ENCODE results near the gene ZNF234. TPM values are rescaled to one million over a fixed set of nuclear protein-coding genes. Genes with fewer than 3 reads are reported as not detected.

Gene ZNF234
- total and polyA plus RNA-seq, 2 of the 4 experiments (the other 2 are of a cell fraction), result 4.0 to 15.8 TPM

DNA sequence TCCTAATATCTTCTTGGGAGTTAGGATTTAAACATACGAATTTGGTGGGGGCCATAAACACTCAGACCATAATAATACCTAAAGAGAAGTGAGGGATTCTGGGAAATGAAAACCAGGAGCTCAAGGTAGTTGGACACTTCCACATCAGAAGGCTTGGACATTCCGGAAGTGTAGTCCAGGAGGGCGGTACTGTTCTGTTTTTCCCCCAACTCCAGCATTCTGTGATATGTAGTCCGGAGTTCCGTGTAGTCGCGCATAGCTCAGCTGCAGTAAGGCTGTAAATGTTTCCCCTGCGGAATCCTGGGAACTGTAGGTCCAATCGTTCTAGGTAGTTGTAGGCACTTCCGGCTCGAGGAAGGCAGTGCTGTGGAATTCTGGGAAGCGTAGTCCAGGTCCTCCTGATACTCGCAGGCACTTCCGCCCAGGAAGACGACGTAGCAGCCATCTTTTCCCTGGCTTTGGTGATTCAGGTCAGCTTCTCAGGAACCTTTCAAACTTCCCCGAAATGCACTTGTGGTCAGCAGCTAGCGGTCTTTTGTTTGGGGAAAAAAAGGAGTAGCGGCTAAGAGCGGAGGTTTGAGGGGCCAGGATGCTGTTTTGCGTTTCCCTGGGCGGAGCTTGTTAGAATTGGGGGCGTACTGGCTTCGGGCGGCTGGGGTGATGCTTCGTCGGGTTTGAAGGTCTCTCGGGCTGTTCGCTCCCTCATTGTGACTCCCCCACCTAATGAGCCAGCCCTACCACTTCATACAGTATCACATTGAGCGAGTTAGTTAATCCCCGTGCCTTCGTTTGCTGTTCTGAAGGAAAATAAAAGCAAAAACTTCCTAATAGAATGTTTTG, 23.5 kb downstream of the ZNF234 start, which contains the start of gene ZNF226:
Gene ZNF226, plus strand, starts transcription at position 428 of the 840 bp plus-strand sequence. CDS start 4,981 bp downstream, outside the sequence.
- Histone ChIP-seq H2BK120ac (ENCODE audit: low read depth, low read length) (peak within 1 kb of the TSS; percentile 71), H4K5ac (ENCODE audit: low read depth, low read length) (peak within 1 kb of the TSS; percentile 86), H4K20me1 (ENCODE audit: insufficient read depth, low read length) (no peaks in the 10 kb centered on the region), H3K56ac (ENCODE audit: extremely low read depth, insufficient read depth, low read length) (peak within 1 kb of the TSS; percentile 91), H3K9ac (ENCODE audit: low read depth, low read length) (peak within 1 kb of the TSS; percentile 94), H3K27me3 (ENCODE audit: control insufficient read depth, insufficient read depth, low read length) (no peaks in the 10 kb centered on the region), H3K4me2 (ENCODE audit: low read depth, low read length) (peak within 1 kb of the TSS; percentile 78), H3K9me3 (ENCODE audit: control insufficient read depth, insufficient read depth, low read length) (0 out of 2 replicates have a peak, but pooled peaks cover 3% of the 10 kb centered on the region), H3K4ac (ENCODE audit: low read depth, low read length) (peak within 1 kb of the TSS; percentile 97), H4K91ac (ENCODE audit: insufficient read depth, low read depth, low read length) (peak within 1 kb of the TSS; percentile 85), H2AFZ (replicated peaks; ENCODE audit: low read length, poor library complexity) (peak within 1 kb of the TSS; percentile 94), H2AK9ac (replicated peaks; ENCODE audit: low read depth, low read length, poor library complexity) (peak within 1 kb of the TSS; percentile 33), H3K23ac (ENCODE audit: low read depth, low read length) (peak within 1 kb of the TSS; percentile 96), H2AK5ac (ENCODE audit: low read depth, low read length) (peak within 1 kb of the TSS; percentile 54), H3K14ac (replicated peaks; ENCODE audit: low read depth, low read length) (peak within 1 kb of the TSS; percentile 98), H3K9me1 (ENCODE audit: insufficient read depth, low read length) (no peaks in the 10 kb centered on the region), H3K4me1 (ENCODE audit: control insufficient read depth, insufficient read depth, low read length) (no peaks in the 10 kb centered on the region), H3K27ac (ENCODE audit: insufficient read depth, low read length) (peak within 1 kb of the TSS; percentile 88), H3K18ac (ENCODE audit: low read depth, low read length) (peak within 1 kb of the TSS; percentile 70), H2BK5ac (ENCODE audit: low read depth, low read length, poor library complexity, severe bottlenecking) (peak within 1 kb of the TSS; percentile 89), H3K36me3 (ENCODE audit: control insufficient read depth, insufficient read depth, low read length) (peaks cover 19% of the 10 kb centered on the region), H4K8ac (ENCODE audit: low read depth in 2 of 2, low read length in 2 of 2) (peak within 1 kb of the TSS; percentile 54 to 97), H3K79me1 (ENCODE audit: low read depth in 1 of 2, low read length in 2 of 2) (peaks cover 15 to 33% of the 10 kb centered on the region in 2 experiments), H2BK15ac (ENCODE audit: low read depth, low read length) (no peak within 1 kb of the TSS), H3K4me3 (ENCODE audit: insufficient read depth, low read depth, low read length) (peak within 1 kb of the TSS; percentile 72), H2BK20ac (ENCODE audit: low read depth, low read length) (no peak within 1 kb of the TSS)
- BruUV-seq (replicated peaks), result no TSS peak
- peak; percentile 97 for ATAC-seq (ENCODE audit: low read depth)
- dilution Hi-C loops (cut with HindIII; ENCODE audit: low sequenced_read_pairs, unreplicated experiment), result no loop called here
- intact Hi-C loops (cut with micrococcal nuclease), result loop anchor here (2.0 to 10.0 kb wide), 2 partner anchors 52 to 140 kb away; partner anchors contain the start of genes ZNF225 and ZNF235
- no peak for TF ChIP-seq BHLHE40 (IDR thresholded peaks at IDR 0.05; ENCODE audit: low read depth, low read length)
- TF ChIP-seq MXI1 (IDR thresholded peaks at IDR 0.05; ENCODE audit: borderline replicate concordance, low read depth, low read length), result no peak
- TF ChIP-seq SMC3 (IDR thresholded peaks at IDR 0.05; ENCODE audit: low read depth, low read length), result no peak
- TF ChIP-seq MAFK (IDR thresholded peaks at IDR 0.05; ENCODE audit: low read depth, low read length), result 0 out of 2 replicates have a peak, but pooled peaks have one; percentile 2
- TF ChIP-seq, protein P1, sequence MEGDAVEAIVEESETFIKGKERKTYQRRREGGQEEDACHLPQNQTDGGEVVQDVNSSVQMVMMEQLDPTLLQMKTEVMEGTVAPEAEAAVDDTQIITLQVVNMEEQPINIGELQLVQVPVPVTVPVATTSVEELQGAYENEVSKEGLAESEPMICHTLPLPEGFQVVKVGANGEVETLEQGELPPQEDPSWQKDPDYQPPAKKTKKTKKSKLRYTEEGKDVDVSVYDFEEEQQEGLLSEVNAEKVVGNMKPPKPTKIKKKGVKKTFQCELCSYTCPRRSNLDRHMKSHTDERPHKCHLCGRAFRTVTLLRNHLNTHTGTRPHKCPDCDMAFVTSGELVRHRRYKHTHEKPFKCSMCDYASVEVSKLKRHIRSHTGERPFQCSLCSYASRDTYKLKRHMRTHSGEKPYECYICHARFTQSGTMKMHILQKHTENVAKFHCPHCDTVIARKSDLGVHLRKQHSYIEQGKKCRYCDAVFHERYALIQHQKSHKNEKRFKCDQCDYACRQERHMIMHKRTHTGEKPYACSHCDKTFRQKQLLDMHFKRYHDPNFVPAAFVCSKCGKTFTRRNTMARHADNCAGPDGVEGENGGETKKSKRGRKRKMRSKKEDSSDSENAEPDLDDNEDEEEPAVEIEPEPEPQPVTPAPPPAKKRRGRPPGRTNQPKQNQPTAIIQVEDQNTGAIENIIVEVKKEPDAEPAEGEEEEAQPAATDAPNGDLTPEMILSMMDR (conservative IDR thresholded peaks at IDR 0.05; ENCODE audit: low read depth, low read length), result no peak
- TF ChIP-seq, protein P2, sequence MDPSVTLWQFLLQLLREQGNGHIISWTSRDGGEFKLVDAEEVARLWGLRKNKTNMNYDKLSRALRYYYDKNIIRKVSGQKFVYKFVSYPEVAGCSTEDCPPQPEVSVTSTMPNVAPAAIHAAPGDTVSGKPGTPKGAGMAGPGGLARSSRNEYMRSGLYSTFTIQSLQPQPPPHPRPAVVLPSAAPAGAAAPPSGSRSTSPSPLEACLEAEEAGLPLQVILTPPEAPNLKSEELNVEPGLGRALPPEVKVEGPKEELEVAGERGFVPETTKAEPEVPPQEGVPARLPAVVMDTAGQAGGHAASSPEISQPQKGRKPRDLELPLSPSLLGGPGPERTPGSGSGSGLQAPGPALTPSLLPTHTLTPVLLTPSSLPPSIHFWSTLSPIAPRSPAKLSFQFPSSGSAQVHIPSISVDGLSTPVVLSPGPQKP (IDR thresholded peaks at IDR 0.05; ENCODE audit: borderline replicate concordance, low read depth, low read length), result no peak
- no peak for TF ChIP-seq CEBPB (IDR thresholded peaks at IDR 0.05; ENCODE audit: low read depth, low read length)
- peak; percentile 24; the same call in 1 of the 2 replicates for TF ChIP-seq POLR2A (IDR thresholded peaks at IDR 0.05; ENCODE audit: low read depth, low read length)
- no peak for TF ChIP-seq RFX5 (IDR thresholded peaks at IDR 0.05; ENCODE audit: low read depth, low read length)
- POLR2A ChIA-PET (ENCODE audit: unreplicated experiment), result no interaction called here
- CTCF ChIA-PET, result interaction anchor here (1.1 kb wide), 1 partner anchor 11 kb away, joined by 3 read pairs; no protein-coding TSS in a partner anchor
- WGBS, 2 experiments (ENCODE audit: extremely low coverage in 2 of 2, insufficient read length in 1 of 2), result 0% methylated on average over 6 of the region's 32 CpGs; no CpG with 5 or more reads in 1 of the 2 experiments
- in situ Hi-C loops (cut with MboI; ENCODE audit: low sequenced_read_pairs), result no loop called here
- peak; percentile 99 for DNase-seq

All from IMR-90 (cell line).